Activated T-cell treated with anti-CD3 and anti-CD28 coated beads, Interleukin-2, amount 50 U/mL, for 1 hour (primary cell): ENCODE measurements around the gene NOTCH1.

Source experiments
- DNase-seq: peaks from one replicate; pipeline ENCODE4 v3.0.0-alpha.2; 2020

NOTCH1 gene

GRCh38 chr9:136482793-136483588 lies 62.9 kb downstream of the NOTCH1 start, which contains the start of gene SEC16A:
SEC16A (minus strand) TSS chr9:136483040; CDS start chr9:136477615, 5,425 bp downstream.
- peak; percentile 99 for DNase-seq

- DNase-seq = no peak
These were observed 63.6 kb downstream of the NOTCH1 start for GRCh38 chr9:136482046-136482792.

DNA sequence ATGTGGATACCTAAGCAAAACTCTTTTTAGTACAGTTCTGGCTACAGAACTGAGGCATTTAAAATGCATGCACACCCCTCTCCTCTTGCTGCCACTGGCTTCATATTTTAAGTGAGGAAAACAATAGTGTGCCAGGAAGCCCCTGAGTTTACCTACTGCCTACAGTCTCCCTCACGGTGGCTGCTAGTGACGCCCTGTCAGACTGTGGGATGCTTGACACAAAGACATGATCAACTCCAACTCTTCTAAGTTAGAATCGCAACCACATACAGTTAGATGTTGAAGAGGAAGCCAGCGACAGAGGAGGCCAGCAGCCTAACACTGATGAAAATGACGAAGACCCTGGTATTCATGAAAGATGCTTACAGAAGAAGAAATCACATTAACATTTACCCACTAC lies 64.3 kb downstream of the NOTCH1 start:
- DNase-seq = no peak

DNA sequence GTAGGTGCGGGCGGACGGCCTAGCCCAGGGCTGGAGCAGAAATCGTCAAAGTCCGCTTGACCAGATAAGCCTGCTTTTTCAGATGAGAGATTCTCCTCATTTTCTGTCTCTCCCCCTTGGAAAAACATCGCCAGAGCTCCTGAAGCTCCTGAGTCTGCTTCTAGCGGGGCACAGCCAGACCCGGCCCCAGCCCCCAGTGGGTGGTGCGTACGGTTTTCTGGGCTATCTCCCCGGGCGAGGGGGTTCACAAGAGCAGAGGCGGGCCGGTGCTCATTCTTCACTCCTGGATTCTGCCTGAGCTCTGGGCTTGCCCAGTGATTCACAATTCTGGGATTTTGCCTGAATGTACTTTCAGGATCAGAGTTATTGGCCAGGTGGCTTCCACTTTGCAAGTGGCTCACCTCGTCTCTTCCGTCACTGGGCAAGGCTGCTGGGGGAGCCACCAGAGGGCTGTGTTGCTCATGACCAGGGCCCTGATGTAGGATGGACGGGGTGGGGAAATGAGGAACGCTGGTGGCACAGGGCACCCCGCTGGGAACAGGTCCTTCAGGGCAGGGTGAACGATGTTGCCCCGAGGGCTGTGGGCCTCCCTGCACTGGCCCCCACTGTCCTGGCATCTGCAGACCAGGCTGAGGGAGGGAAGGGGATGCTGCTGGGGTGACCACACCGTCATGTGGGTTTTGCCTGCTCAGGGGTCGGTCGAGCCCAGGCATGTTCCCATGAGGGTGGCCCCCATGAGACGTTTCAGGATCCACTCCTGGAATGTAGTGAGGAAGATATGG lies 69.3 kb downstream of the NOTCH1 start:
- DNase-seq = no peak

DNA sequence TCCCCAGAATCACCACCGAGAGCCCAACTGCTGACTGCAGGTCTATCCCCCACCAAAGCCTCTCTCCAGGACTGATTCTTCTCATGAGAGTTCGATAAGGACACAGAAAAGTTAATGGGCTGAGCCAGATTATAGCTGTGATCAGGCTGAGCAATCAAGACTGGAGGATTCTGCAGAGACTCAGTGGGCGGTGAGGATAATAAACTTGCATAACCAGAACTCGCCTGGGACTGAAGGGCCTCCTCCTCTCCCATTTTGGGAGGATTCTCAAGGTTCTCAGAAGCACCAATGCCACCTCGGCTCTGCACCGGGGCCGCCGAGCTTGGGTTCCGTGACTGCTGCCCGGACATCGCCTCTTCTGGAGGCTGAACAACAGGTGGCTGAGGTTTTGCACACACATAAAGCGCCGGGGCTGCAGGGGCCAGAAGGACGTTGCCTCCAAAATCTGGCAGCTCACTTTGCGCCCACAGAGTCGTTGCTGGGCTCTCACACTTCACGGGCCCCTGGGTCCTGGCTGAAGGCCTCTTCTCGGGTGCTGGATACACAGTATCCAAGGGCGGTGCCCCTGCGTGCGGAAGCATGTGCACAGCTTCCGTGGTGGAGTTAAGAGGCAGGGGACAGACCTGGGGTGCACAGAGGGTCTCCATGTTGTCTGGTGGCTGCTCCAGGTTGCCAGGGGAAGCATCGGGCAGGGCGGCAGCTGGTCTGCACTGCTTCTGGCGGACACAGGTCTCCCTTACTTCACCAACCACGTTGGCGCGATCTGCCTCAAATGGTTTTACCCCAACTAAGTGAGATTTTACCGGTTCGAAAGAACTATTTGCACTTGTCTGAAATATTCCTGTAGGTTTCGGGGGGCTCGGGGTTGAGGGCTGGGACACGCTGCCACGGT lies 70.6 kb downstream of the NOTCH1 start:
- DNase-seq = no peak

GRCh38 chr9:136474021-136474640 lies 71.7 kb downstream of the NOTCH1 start:
- no peak for DNase-seq

GRCh38 chr9:136473354-136473721 lies 72.5 kb downstream of the NOTCH1 start:
- DNase-seq = no peak

DNA sequence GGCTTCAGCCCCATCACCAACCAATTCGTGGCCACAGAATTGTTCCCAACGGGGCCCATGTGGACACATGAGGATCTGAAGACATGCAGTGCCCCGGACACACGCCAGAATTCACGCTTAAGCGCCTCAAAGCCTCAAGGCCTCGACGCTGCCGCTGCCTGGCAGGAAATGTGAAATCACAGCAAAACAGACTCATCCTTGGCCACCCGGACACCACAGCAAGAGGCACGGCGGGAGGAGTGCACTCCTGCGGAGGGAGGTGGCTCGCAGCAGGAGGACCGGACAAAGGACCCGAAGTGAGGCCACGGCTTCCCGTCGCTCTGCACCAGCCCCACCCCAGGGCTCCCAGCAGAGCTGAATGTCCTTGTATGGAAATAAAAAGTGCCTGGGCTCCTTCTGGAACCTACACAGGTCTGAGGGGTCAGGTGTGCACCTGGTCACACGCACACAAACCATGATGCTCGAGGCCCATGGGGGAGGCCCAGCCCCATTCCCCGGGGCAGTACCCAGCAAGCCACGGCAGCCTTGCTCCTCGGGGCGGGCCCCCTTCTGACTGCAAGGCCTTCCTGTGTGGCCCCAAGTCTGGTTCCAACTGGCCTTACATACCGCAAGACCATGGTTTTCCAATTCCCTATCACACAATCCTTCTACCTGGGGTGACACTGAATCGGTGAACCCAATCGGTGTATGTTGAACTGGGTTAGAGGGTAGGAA lies 73.1 kb downstream of the NOTCH1 start:
- no peak for DNase-seq

GRCh38 chr9:136471802-136472487 lies 73.9 kb downstream of the NOTCH1 start:
- no peak for DNase-seq

DNA sequence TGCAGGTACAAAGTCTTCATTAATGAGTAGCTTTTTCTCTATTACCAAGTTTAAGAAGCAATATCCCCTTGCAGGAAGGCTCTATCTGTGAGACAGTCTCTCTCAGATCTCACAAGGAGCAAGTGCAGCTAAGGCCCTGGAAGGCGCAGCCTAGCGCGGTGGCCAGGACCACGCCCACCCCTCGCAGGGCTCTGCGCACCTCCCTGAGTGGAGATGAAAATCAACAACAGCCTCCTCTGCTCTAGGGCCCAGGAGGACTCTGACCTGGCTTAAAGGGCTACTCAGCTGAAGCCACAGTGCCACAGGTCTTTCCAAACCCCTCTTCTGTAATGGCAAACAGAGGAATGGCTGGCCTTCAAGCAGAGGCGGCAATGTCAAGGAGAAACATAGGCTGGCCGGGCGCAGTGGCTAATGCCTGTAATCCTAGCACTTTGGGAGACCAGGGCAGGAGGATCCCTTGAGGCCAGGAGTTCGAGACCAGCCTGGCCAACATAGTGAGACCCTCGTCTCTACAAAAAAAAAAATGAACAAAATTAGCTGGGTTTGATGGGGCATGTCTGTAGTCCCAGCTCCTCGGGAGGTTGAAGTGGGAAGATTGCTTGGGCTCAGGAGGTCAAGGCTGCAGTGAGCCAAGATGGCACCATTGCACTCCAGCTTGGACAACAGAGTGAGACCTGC lies 74.9 kb downstream of the NOTCH1 start:
- no peak for DNase-seq

DNA sequence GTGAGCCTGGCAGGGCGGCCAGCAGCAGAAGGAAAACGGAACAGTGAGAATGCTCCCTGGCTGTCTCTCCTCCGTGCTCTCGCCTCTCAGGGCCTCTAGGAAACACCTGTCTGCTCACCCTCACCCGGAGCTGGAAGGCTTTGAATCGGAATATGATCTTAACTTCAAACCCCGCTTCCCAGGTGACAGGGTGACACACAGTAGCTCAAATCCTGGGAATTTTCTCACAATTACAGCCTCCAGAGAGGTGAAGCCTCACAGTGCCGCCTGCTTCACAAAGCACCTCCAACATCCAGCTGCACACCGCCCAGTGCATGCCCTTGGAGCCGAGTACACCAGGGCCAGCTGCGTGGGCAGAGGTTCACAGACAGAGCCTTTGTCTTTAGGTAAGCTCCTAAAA lies 75.5 kb downstream of the NOTCH1 start:
- DNase-seq = no peak

- DNase-seq = no peak
These were observed 78.1 kb downstream of the NOTCH1 start for GRCh38 chr9:136467766-136468165.

DNA sequence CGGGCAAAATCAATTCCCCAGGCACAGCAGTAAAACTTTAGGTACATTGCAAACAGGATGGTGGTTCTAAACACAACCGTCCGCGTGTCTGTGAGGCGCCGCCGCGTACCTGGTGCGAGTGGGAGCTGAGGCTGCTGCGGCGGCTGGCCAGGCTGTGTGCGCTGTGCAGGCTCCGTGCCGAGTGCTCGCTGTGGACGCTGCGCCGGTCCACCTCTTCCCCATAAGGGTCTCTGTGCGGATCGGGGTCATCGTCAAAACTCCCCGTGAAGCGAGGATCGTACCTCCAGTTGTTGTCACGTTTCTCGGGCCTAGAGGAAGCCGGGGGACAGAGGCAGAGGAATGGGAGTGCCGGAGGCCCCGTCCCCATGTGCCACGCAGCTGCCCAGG lies 79.7 kb downstream of the NOTCH1 start:
- no peak for DNase-seq

DNA sequence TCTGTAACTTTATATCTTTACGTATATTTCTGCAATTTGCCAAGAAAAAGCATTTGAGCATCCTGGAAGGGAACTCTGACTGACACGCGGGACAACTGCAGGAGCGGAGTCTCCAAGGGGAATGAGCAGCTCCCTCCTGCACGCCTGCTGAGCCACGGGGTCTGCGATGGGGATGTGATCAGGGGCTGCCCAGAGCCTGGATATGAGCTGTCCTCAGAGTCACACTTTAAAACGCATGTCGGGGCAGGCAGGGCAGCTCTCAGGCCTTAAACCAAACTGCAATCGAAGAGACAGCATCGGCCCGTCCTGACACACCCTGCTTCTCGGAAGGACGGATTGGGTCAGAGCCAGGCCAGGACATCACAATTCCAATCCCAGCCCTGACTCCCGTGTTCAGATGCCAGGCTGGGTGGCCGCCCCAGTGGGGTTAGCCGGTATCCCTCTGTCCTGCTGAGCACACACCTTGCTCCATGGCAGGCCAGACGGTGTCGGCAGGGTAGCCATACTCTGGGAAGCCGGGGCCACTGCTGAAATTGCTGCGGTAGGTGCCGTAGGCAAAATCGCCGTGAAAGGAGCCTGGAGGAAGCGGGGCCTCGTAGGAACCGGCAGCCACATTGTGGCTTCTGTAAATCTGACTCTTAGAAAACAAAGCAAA lies 80.2 kb downstream of the NOTCH1 start:
- no peak for DNase-seq

DNA sequence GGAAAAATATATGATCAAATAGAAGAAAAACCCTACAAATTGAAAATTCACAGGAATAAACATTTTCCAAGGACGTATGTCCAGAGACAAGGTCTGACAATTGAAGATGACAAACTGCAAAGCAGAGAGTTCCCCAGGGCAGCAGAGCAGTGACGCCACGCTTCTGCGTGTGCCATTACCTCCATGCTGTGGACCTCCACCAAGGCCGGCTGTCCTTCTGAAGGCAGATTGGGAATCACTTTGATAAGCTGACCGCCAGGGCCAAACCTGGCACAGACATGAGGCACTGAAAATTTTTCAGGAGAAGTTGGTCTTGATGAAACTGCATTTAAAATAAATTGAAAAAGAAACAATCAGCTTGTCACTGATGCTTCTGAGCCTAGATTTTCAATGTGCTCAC lies 81.6 kb downstream of the NOTCH1 start:
- no peak for DNase-seq

- no peak for DNase-seq
These were observed 82.3 kb downstream of the NOTCH1 start for GRCh38 chr9:136463578-136463977.

DNA sequence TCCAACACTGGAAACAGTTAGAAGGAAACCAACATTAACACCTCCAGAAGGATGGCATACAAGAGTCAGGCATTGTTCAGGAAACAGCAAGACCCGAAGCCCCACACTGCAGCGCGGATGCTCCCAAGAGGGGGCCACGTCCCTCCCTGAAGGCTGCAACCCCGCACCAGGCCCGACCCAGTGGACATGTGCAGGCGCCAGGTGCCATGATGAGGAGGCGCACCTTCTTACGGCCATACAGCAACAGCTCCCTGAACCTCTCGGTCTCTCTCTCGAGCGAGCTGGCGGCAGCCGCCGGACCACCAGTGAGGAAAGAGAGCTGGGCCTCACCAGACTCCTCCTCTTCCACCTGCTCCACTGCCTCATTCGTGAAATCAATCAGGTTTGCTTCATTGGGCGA lies 83.2 kb downstream of the NOTCH1 start:
- no peak for DNase-seq

- no peak for DNase-seq
These were observed 85.0 kb downstream of the NOTCH1 start for GRCh38 chr9:136460772-136461325.

DNA sequence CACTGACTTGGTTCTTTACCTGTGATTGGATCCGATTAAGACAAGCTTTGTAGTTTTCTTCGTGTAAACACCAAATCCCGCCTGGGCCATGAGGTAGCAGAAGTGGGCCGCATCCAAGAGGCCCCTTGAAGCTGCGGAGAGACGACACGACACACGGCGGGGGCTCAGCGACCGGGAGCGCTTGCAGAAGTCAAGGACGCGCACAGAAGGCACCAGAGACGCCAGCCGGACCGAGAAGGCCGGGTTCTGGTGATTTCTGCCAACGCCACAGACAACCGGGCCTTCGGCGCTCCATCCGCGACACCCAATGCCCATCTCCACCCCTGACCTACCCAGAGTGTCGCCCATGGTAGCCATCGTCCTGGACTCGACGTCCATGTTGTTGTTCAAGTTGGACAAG lies 86.4 kb downstream of the NOTCH1 start:
- DNase-seq = no peak
